Measurements from ENCODE around the gene TMEM190.

GRCh38 chr19:55341171-55341588 is 35.4 kb upstream of the TMEM190 start:
- TF ChIP-seq EP300 (IDR thresholded peaks at IDR 0.05) (no peak), CTCF (IDR thresholded peaks at IDR 0.05) (no peak), POLR2A (IDR thresholded peaks at IDR 0.05) (no peak)

All from gastroesophageal sphincter (tissue), 3 donors.